OCI-LY1 (cell line): ENCODE data around the gene MBD6.

Experiments
- H2AFZ ChIP-seq: fragments of 200-600 bp; sonication (generic), shearing (Covaris generic); 2 replicates; pipeline ENCODE4 v1.6.0; 2014; ENCODE audit warnings: antibody characterized with exemption, mild to moderate bottlenecking, low read length
- H3F3A ChIP-seq: fragments of 200-600 bp; sonication (generic), shearing (Covaris generic); 2 replicates; pipeline ENCODE4 v1.6.0; 2014; ENCODE audit warnings: mild to moderate bottlenecking, antibody characterized with exemption, low read length, moderate library complexity; ENCODE audit not compliant: insufficient read depth
- H3K27ac ChIP-seq: fragments of 200-600 bp; sonication (generic); 2 replicates; pipeline ENCODE4 v1.5.1; 2014; ENCODE audit warnings: low read length, mixed run types, mild to moderate bottlenecking, low read depth; ENCODE audit not compliant: poor library complexity, severe bottlenecking
- H3K27me3 ChIP-seq: fragments of 200-600 bp; sonication (generic); 2 replicates; pipeline ENCODE4 v1.6.0; 2014; ENCODE audit warnings: antibody characterized with exemption, mild to moderate bottlenecking, low read length, moderate library complexity; ENCODE audit not compliant: insufficient read depth
- H3K36me3 ChIP-seq: fragments of 200-600 bp; sonication (generic); 2 replicates; pipeline ENCODE4 v1.6.1; 2014; ENCODE audit warnings: mild to moderate bottlenecking, antibody characterized with exemption, low read length, moderate library complexity, mixed read lengths; ENCODE audit not compliant: insufficient read depth
- H3K4me1 ChIP-seq: fragments of 200-600 bp; sonication (generic); 2 replicates; pipeline ENCODE4 v1.5.1; 2014; ENCODE audit warnings: mild to moderate bottlenecking, low read length, moderate library complexity; ENCODE audit not compliant: insufficient read depth, severe bottlenecking
- H3K4me2 ChIP-seq: fragments of 200-600 bp; sonication (generic), shearing (Covaris generic); 2 replicates; pipeline ENCODE4 v1.6.1; 2014; ENCODE audit warnings: low read length
- H3K4me3 ChIP-seq: fragments of 200-600 bp; sonication (generic); 2 replicates; pipeline ENCODE4 v1.5.1; 2014; ENCODE audit warnings: low read length, low read depth, mild to moderate bottlenecking, mixed read lengths; ENCODE audit not compliant: poor library complexity, severe bottlenecking
- H3K79me2 ChIP-seq: fragments of 200-600 bp; shearing (Covaris generic); 2 replicates; pipeline ENCODE4 v1.6.1; 2016; ENCODE audit warnings: mixed run types, low read length, mixed read lengths; ENCODE audit not compliant: insufficient read depth
- H3K9ac ChIP-seq: fragments of 200-600 bp; sonication (generic), shearing (Covaris generic); 2 replicates; pipeline ENCODE4 v1.6.1; 2014; ENCODE audit warnings: mild to moderate bottlenecking, low read length, mixed read lengths
- H3K9me2 ChIP-seq: fragments of 200-600 bp; sonication (generic), shearing (Covaris generic); 2 replicates; pipeline ENCODE4 v1.6.1; 2014; ENCODE audit warnings: low read depth, mild to moderate bottlenecking, low read length, mixed read lengths
- H3K9me3 ChIP-seq: fragments of 200-600 bp; shearing (Covaris generic); 2 replicates; pipeline ENCODE4 v1.6.1; 2014; ENCODE audit warnings: low read length, mixed read lengths
- H4K20me1 ChIP-seq: fragments of 200-600 bp; sonication (generic), shearing (Covaris generic); 2 replicates; pipeline ENCODE4 v1.6.0; 2016; ENCODE audit warnings: mild to moderate bottlenecking, low read length; ENCODE audit not compliant: insufficient read depth
- CTCF ChIP-seq: fragments of 200-600 bp; sonication (generic), shearing (Covaris generic); IDR thresholded peaks from 2 replicates; pipeline ENCODE4 v1.5.1; 2017; ENCODE audit warnings: mild to moderate bottlenecking, antibody characterized with exemption, low read length, moderate library complexity, mixed read lengths
- EZH2 ChIP-seq: fragments of 200-600 bp; sonication (generic), shearing (Covaris generic); IDR thresholded peaks from 2 replicates; pipeline ENCODE4 v1.8.0; 2017; ENCODE audit warnings: borderline replicate concordance, mixed run types, mild to moderate bottlenecking, antibody characterized with exemption, low read length, moderate library complexity, mixed read lengths

The MBD6 gene

GRCh38 chr12:57521525-57522010, 1.1 kb upstream of the MBD6 start:
- Histone ChIP-seq H3K9me2 (no peaks in the 10 kb centered on the region), H3K4me2 (peak overlapping the region; percentile 73), H3K4me1 (peaks cover 53% of the 10 kb centered on the region), H3K4me3 (peak overlapping the region; percentile 75), H3F3A (0 out of 2 replicates have a peak, but pooled peaks cover 7% of the 10 kb centered on the region), H3K36me3 (peaks cover 42% of the 10 kb centered on the region), H3K27me3 (no peaks in the 10 kb centered on the region), H3K79me2 (peaks cover 11% of the 10 kb centered on the region), H2AFZ (no peak overlapping the region), H4K20me1 (no peaks in the 10 kb centered on the region), H3K9ac (peak overlapping the region; percentile 91), H3K9me3 (no peaks in the 10 kb centered on the region), H3K27ac (peak overlapping the region; percentile 99)
- no peak for TF ChIP-seq CTCF
- no peak for TF ChIP-seq EZH2

GRCh38 chr12:57522887-57523705, 472 bp downstream of the MBD6 start:
- H3K27ac ChIP-seq: peak overlapping the region; percentile 85
- H4K20me1 ChIP-seq: no peaks in the 10 kb centered on the region
- H2AFZ ChIP-seq: no peak overlapping the region
- peak overlapping the region; percentile 75 for H3K4me3 ChIP-seq
- H3K9ac ChIP-seq: peak overlapping the region; percentile 83
- H3K4me1 ChIP-seq: peaks cover 52% of the 10 kb centered on the region
- TF ChIP-seq CTCF (no peak), EZH2 (no peak)
- no peaks in the 10 kb centered on the region for H3K27me3 ChIP-seq
- H3K9me3 ChIP-seq: no peaks in the 10 kb centered on the region
- H3K4me2 ChIP-seq: peak overlapping the region; percentile 93
- peaks cover 11% of the 10 kb centered on the region for H3K79me2 ChIP-seq
- H3K36me3 ChIP-seq: peaks cover 43% of the 10 kb centered on the region
- 0 out of 2 replicates have a peak, but pooled peaks cover 7% of the 10 kb centered on the region for H3F3A ChIP-seq
- no peaks in the 10 kb centered on the region for H3K9me2 ChIP-seq

GRCh38 chr12:57523706-57524614, 1.3 kb downstream of the MBD6 start:
- TF ChIP-seq EZH2: no peak
- TF ChIP-seq CTCF: no peak
- no peaks in the 10 kb centered on the region for H3K9me2 ChIP-seq
- peak overlapping the region; percentile 83 for H3K9ac ChIP-seq
- H3K4me2 ChIP-seq: peak overlapping the region; percentile 93
- no peaks in the 10 kb centered on the region for H3K27me3 ChIP-seq
- peaks cover 43% of the 10 kb centered on the region for H3K36me3 ChIP-seq
- H3K4me1 ChIP-seq: peaks cover 43% of the 10 kb centered on the region
- no peaks in the 10 kb centered on the region for H4K20me1 ChIP-seq
- no peaks in the 10 kb centered on the region for H3K9me3 ChIP-seq
- H2AFZ ChIP-seq: no peak overlapping the region
- H3K4me3 ChIP-seq: peak overlapping the region; percentile 75
- H3F3A ChIP-seq: 0 out of 2 replicates have a peak, but pooled peaks cover 7% of the 10 kb centered on the region
- H3K79me2 ChIP-seq: peaks cover 10% of the 10 kb centered on the region
- peak overlapping the region; percentile 85 for H3K27ac ChIP-seq
